C4-2B (cell line): ENCODE results near the gene MAGI2.

Source experiments
- CTCF ChIP-seq: fragments of 450-650 bp; conservative IDR thresholded peaks from 2 replicates; pipeline ENCODE4 v1.5.1; 2017; ENCODE audit warnings: mild to moderate bottlenecking
- ZFX ChIP-seq: fragments of 450-650 bp; IDR thresholded peaks from 2 replicates; pipeline ENCODE4 v1.6.1; 2017

- TF ChIP-seq CTCF (no peak), ZFX (no peak)
Observed at GRCh38 chr7:78169992-78170391, 1283.5 kb downstream of the MAGI2 start.
